SK-N-MC (cell line): ENCODE data around the gene MGST1.

Experiments
- EZH2 ChIP-seq: fragments of 200-600 bp; sonication (generic); IDR thresholded peaks from one replicate; pipeline ENCODE4 v1.6.1; 2017; ENCODE audit warnings: antibody characterized with exemption
- FOXP2 ChIP-seq: optimal IDR thresholded peaks from 2 replicates; pipeline ENCODE3; 2011; ENCODE audit warnings: mild to moderate bottlenecking, moderate library complexity; ENCODE audit not compliant: insufficient read depth; ENCODE audit errors: extremely low read length, control extremely low read depth
- POLR2AphosphoS5 ChIP-seq: IDR thresholded peaks from 2 replicates; pipeline ENCODE4 v1.6.1; 2012; ENCODE audit warnings: mild to moderate bottlenecking, low read depth, low read length, borderline replicate concordance

- no peak for TF ChIP-seq POLR2AphosphoS5
- no peak for TF ChIP-seq EZH2
- no peak for TF ChIP-seq FOXP2
Observed at GRCh38 chr12:16370096-16370495, 22.7 kb downstream of the MGST1 start.
